Measurements from ENCODE around the gene UST. TPM values are rescaled to one million over a fixed set of nuclear protein-coding genes. Genes with fewer than 3 reads are reported as not detected.
A peak's percentile ranks its signal among the peaks of the same experiment; 100 is the strongest.

Gene UST
- total RNA-seq, 4 donors from 2014 or later, result 4.8 to 9.0 (median 7.8) TPM

- H3K4me1 ChIP-seq, result peaks cover 0 to 13% (median 9%) of the 10 kb centered on the region in 4 donors
- no peaks in the 10 kb centered on the region for H3K36me3 ChIP-seq
- no peaks in the 10 kb centered on the region for H3K9me3 ChIP-seq
- no peaks in the 10 kb centered on the region for H3K27me3 ChIP-seq
- in situ Hi-C loops (cut with MboI; ENCODE audit: low pct_ligation_motif_present in 1 of 4, low pct_unique_long_range_greater_than_20kb in 1 of 4, low sequenced_read_pairs in 3 of 4), result loop anchor here in 3 of 4 donors (5.0 to 10.0 kb wide), 4 partner anchors 53 to 406 kb away; no protein-coding TSS in a partner anchor
- no peak for TF ChIP-seq EP300 (IDR thresholded peaks at IDR 0.05; ENCODE audit: low read depth)
- no peak for TF ChIP-seq CTCF (IDR thresholded peaks at IDR 0.05)
- TF ChIP-seq POLR2AphosphoS5 (IDR thresholded peaks at IDR 0.05), result no peak
- no peak for TF ChIP-seq POLR2A (IDR thresholded peaks at IDR 0.05)
- 72 to 83% methylated on average over 4 of the region's 4 CpGs for WGBS, 2 donors (ENCODE audit: low coverage in 1 of 2)
- peak overlapping the region in 2 of 4 donors; percentile 6 to 41 for H3K27ac ChIP-seq
- no peak for DNase-seq
- no peak overlapping the region for H3K4me3 ChIP-seq
- intact Hi-C loops (cut with DNase I; ENCODE audit: low total_unique reads), result no loop called here
Measured at GRCh38 chr6:149031201-149031858, 284.5 kb downstream of the UST start.

GRCh38 chr6:149031859-149032598, 285.2 kb downstream of the UST start:
- Histone ChIP-seq H3K9me3 (no peaks in the 10 kb centered on the region), H3K27me3 (no peaks in the 10 kb centered on the region), H3K36me3 (no peaks in the 10 kb centered on the region), H3K4me1 (peaks cover 0 to 13% (median 9%) of the 10 kb centered on the region in 4 donors), H3K27ac (peak overlapping the region; percentile 5 to 56 (median 36)), H3K4me3 (no peak overlapping the region)
- in situ Hi-C loops (cut with MboI; ENCODE audit: low pct_ligation_motif_present in 1 of 4, low pct_unique_long_range_greater_than_20kb in 1 of 4, low sequenced_read_pairs in 3 of 4), result loop anchor here in 3 of 4 donors (5.0 to 10.0 kb wide), 4 partner anchors 53 to 405 kb away; no protein-coding TSS in a partner anchor
- TF ChIP-seq EP300 (IDR thresholded peaks at IDR 0.05; ENCODE audit: low read depth) (no peak), POLR2AphosphoS5 (IDR thresholded peaks at IDR 0.05) (no peak), CTCF (IDR thresholded peaks at IDR 0.05) (no peak), POLR2A (IDR thresholded peaks at IDR 0.05) (no peak)
- intact Hi-C loops (cut with DNase I; ENCODE audit: low total_unique reads), result no loop called here
- peak; percentile 21 for DNase-seq
- 71 to 75% methylated on average over 11 to 18 of the region's 18 CpGs for WGBS, 2 donors (ENCODE audit: low coverage in 1 of 2)

- no peaks in the 10 kb centered on the region for H3K36me3 ChIP-seq
- H3K27me3 ChIP-seq, result no peaks in the 10 kb centered on the region
- H3K9me3 ChIP-seq, result no peaks in the 10 kb centered on the region
- intact Hi-C loops (cut with DNase I; ENCODE audit: low total_unique reads) (no loop called here), in situ Hi-C loops (cut with MboI; ENCODE audit: low pct_ligation_motif_present in 1 of 4, low pct_unique_long_range_greater_than_20kb in 1 of 4, low sequenced_read_pairs in 3 of 4) (loop anchor here in 3 of 4 donors (5.0 to 10.0 kb wide), 4 partner anchors 52 to 404 kb away; no protein-coding TSS in a partner anchor)
- H3K27ac ChIP-seq, result peak overlapping the region; percentile 5 to 56 (median 36)
- H3K4me1 ChIP-seq, result peaks cover 0 to 13% (median 9%) of the 10 kb centered on the region in 4 donors
- no peak overlapping the region for H3K4me3 ChIP-seq
- DNase-seq, result no peak
- WGBS, 2 donors (ENCODE audit: low coverage in 1 of 2), result 47% methylated on average over 8 of the region's 8 CpGs; no CpG with 5 or more reads in 1 of the 2 donors
- TF ChIP-seq POLR2A (IDR thresholded peaks at IDR 0.05) (no peak), CTCF (IDR thresholded peaks at IDR 0.05) (no peak), POLR2AphosphoS5 (IDR thresholded peaks at IDR 0.05) (no peak), EP300 (IDR thresholded peaks at IDR 0.05; ENCODE audit: low read depth) (no peak)
Measured at GRCh38 chr6:149032599-149033405, 286.0 kb downstream of the UST start.
